ENCODE data around the gene UBE2I. TPM values are rescaled to one million over a fixed set of nuclear protein-coding genes. Genes with fewer than 3 reads are reported as not detected.

The UBE2I gene
- total RNA-seq, 1 experiment from 2014 or later, result 212 TPM

GRCh38 chr16:1289477-1289866, 20.0 kb upstream of the UBE2I start:
- intact Hi-C loops (cut with micrococcal nuclease), result no loop called here
- no TSS peak for BruUV-seq (replicated peaks)
- no peak for ATAC-seq
- ChIA-PET RAD21 (ENCODE audit: low non-redundant PET in 1 of 2, low total read pairs in 2 of 2, uncharacterized antibody in 2 of 2, unreplicated experiment in 2 of 2) (no interaction called here), CTCF (no interaction called here), POLR2A (no interaction called here)
- Histone ChIP-seq H3K27me3 (ENCODE audit: insufficient read depth, low read length) (no peaks in the 10 kb centered on the region), H3K4me1 (ENCODE audit: control insufficient read depth in 1 of 2, insufficient read depth in 2 of 2, low read length in 2 of 2) (peaks cover 10 to 32% of the 10 kb centered on the region in 2 experiments), H3K79me2 (ENCODE audit: insufficient read depth, low read length) (no peaks in the 10 kb centered on the region), H3K4me2 (ENCODE audit: low read length) (no peak overlapping the region), H3K9ac (ENCODE audit: low read length) (no peak overlapping the region), H3K9me3 (ENCODE audit: control insufficient read depth in 1 of 2, insufficient read depth in 1 of 2, low read depth in 1 of 2, low read length in 2 of 2) (no peaks in the 10 kb centered on the region), H3K4me3 (replicated peaks in 1 of 2; ENCODE audit: low read depth in 1 of 2, low read length in 2 of 2) (no peak overlapping the region), H3K27ac (ENCODE audit: low read depth, low read length) (no peak overlapping the region), H3K9me2 (ENCODE audit: insufficient read depth) (no peaks in the 10 kb centered on the region), H3K36me3 (ENCODE audit: control insufficient read depth in 1 of 2, insufficient read depth in 2 of 2, low read length in 2 of 2) (no peaks in the 10 kb centered on the region), H4K20me1 (ENCODE audit: insufficient read depth) (no peaks in the 10 kb centered on the region), H2AFZ (ENCODE audit: low read depth, low read length, poor library complexity, severe bottlenecking) (no peak overlapping the region)
- TF ChIP-seq CEBPB (IDR thresholded peaks at IDR 0.05; ENCODE audit: low read depth), result no peak
- no peak for TF ChIP-seq CBX3 (IDR thresholded peaks at IDR 0.05; ENCODE audit: low read depth)
- no peak for TF ChIP-seq SIN3A (IDR thresholded peaks at IDR 0.05; ENCODE audit: low read depth)
- TF ChIP-seq EGR1 (IDR thresholded peaks at IDR 0.05; ENCODE audit: low read depth), result no peak
- TF ChIP-seq ZNF274 (IDR thresholded peaks at IDR 0.05; ENCODE audit: low read depth, low read length), result no peak
- TF ChIP-seq ZBTB33 (IDR thresholded peaks at IDR 0.05; ENCODE audit: extremely low read depth, insufficient replicate concordance, low read length), result no peak
- no peak for DNase-seq (ENCODE audit: low read depth, low spot score)

GRCh38 chr16:1290063-1290501, 19.4 kb upstream of the UBE2I start:
- ATAC-seq (no peak), DNase-seq (ENCODE audit: low read depth, low spot score) (no peak)
- no peaks in the 10 kb centered on the region for H3K79me2 ChIP-seq (ENCODE audit: insufficient read depth, low read length)
- H3K4me1 ChIP-seq (ENCODE audit: control insufficient read depth in 1 of 2, insufficient read depth in 2 of 2, low read length in 2 of 2), result peaks cover 12 to 35% of the 10 kb centered on the region in 2 experiments
- CTCF ChIA-PET, result no interaction called here
- no peak overlapping the region for H3K9ac ChIP-seq (ENCODE audit: low read length)
- no TSS peak for BruUV-seq (replicated peaks)
- POLR2A ChIA-PET, result no interaction called here
- intact Hi-C loops (cut with micrococcal nuclease), result no loop called here
- H4K20me1 ChIP-seq (ENCODE audit: insufficient read depth), result no peaks in the 10 kb centered on the region
- H3K4me2 ChIP-seq (ENCODE audit: low read length), result no peak overlapping the region
- RAD21 ChIA-PET (ENCODE audit: low non-redundant PET in 1 of 2, low total read pairs in 2 of 2, uncharacterized antibody in 2 of 2, unreplicated experiment in 2 of 2), result no interaction called here
- no peak overlapping the region for H3K27ac ChIP-seq (ENCODE audit: low read depth, low read length)
- no peak overlapping the region for H3K4me3 ChIP-seq (replicated peaks in 1 of 2; ENCODE audit: low read depth in 1 of 2, low read length in 2 of 2)
- H3K9me2 ChIP-seq (ENCODE audit: insufficient read depth), result no peaks in the 10 kb centered on the region
- H3K9me3 ChIP-seq (ENCODE audit: control insufficient read depth in 1 of 2, insufficient read depth in 1 of 2, low read depth in 1 of 2, low read length in 2 of 2), result no peaks in the 10 kb centered on the region
- no peak overlapping the region for H2AFZ ChIP-seq (ENCODE audit: low read depth, low read length, poor library complexity, severe bottlenecking)
- no peaks in the 10 kb centered on the region for H3K36me3 ChIP-seq (ENCODE audit: control insufficient read depth in 1 of 2, insufficient read depth in 2 of 2, low read length in 2 of 2)
- H3K27me3 ChIP-seq (ENCODE audit: insufficient read depth, low read length), result no peaks in the 10 kb centered on the region
- TF ChIP-seq POLR2A (IDR thresholded peaks at IDR 0.05; ENCODE audit: borderline replicate concordance, extremely low read depth, insufficient read depth, insufficient read length) (no peak), ZFX (IDR thresholded peaks at IDR 0.05) (no peak), CBX3 (IDR thresholded peaks at IDR 0.05; ENCODE audit: low read depth) (no peak), ATF3 (IDR thresholded peaks at IDR 0.05) (no peak), CTCF (IDR thresholded peaks at IDR 0.05 in 2 of 3, conservative IDR thresholded peaks at IDR 0.05 in 1 of 3; ENCODE audit: borderline replicate concordance in 1 of 3, insufficient read depth in 1 of 3, low read depth in 2 of 3, low read length in 2 of 3) (no peak)

All from HCT116 (cell line).